Epithelial cell of proximal tubule (primary cell): ENCODE measurements around the gene CLCA2. TPM values are rescaled to one million over a fixed set of nuclear protein-coding genes. Genes with fewer than 3 reads are reported as not detected.

Experiments
- DNase-seq: peaks from one replicate; pipeline ENCODE4 v3.0.0-alpha.2; 2011; ENCODE audit warnings: low read depth
- H3K4me3 ChIP-seq: 2 replicates; pipeline ENCODE4 v1.5.1; 2011; ENCODE audit warnings: low read depth, mild to moderate bottlenecking, low read length
- CTCF ChIP-seq: conservative IDR thresholded peaks from 2 replicates; pipeline ENCODE4 v1.5.1; 2012; ENCODE audit warnings: low read depth, mild to moderate bottlenecking, low read length
- total RNA-seq: library from RNA; depleted of rRNA; stranded (reverse); fragments of >200 nt; gene quantifications from 2 replicates; pipeline ENCODE4 v1.2.3, GENCODE V29; 2015

Gene CLCA2
- total RNA-seq, 1 donor from 2014 or later: not detected

GRCh38 chr1:86504895-86505563, 81.1 kb downstream of the CLCA2 start:
- no peak for DNase-seq
- H3K4me3 ChIP-seq: no peak overlapping the region
- no peak for TF ChIP-seq CTCF

- no peak for DNase-seq
- TF ChIP-seq CTCF: no peak
- no peak overlapping the region for H3K4me3 ChIP-seq
Observed at GRCh38 chr1:86505564-86505902, 81.6 kb downstream of the CLCA2 start.

Other genes starting within 250 kb of the CLCA2 start
- gene ODF2L, start 27.8 kb upstream of the CLCA2 start, total RNA-seq: 14.3 and 18.9 TPM in 2 replicates
- not detected in 2 replicates for gene CLCA1, start 44.8 kb downstream of the CLCA2 start, total RNA-seq
- gene CLCA4, start 122.9 kb downstream of the CLCA2 start, total RNA-seq: not detected in 2 replicates